Fibroblast of lung (primary cell): ENCODE measurements around the gene ARHGAP18.

Experiments
- EZH2 ChIP-seq: IDR thresholded peaks from 2 replicates; pipeline ENCODE4 v1.5.1; 2012; ENCODE audit warnings: low read length, control low read depth, mild to moderate bottlenecking; ENCODE audit errors: missing control alignments
- TF ChIP-seq, protein P1 (sequence below), 2 donors: IDR thresholded peaks in 1 of 2; conservative IDR thresholded peaks in 1 of 2; 1 replicate in 1 of 2; 2 replicates in 1 of 2; pipeline ENCODE4 v1.5.1; 2011 to 2012; ENCODE audit warnings: low read length in 2 of 2, control low read depth in 1 of 2, inconsistent platforms in 1 of 2, low read depth in 1 of 2, mild to moderate bottlenecking in 1 of 2

DNA sequence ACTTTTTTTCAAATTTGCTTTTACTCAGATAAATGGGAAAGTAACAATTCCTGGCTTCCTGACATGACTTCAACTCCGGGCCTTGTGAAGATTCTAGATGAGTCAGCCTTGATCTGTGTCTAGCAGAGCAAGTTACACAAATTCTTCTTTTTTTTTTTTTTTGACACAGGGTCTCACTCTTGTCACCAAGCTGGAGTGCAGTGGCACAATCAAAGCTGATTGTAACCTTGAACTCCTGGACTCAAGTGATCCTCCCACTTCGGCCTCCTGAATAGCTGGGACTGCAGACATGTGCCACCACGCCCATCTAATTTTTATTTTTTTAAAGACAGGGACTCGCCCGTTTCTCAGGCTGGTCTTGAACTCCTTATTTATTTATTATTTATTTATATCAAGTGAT is 7.3 kb upstream of the ARHGAP18 start:
- no peak for TF ChIP-seq EZH2
- TF ChIP-seq, protein P1, sequence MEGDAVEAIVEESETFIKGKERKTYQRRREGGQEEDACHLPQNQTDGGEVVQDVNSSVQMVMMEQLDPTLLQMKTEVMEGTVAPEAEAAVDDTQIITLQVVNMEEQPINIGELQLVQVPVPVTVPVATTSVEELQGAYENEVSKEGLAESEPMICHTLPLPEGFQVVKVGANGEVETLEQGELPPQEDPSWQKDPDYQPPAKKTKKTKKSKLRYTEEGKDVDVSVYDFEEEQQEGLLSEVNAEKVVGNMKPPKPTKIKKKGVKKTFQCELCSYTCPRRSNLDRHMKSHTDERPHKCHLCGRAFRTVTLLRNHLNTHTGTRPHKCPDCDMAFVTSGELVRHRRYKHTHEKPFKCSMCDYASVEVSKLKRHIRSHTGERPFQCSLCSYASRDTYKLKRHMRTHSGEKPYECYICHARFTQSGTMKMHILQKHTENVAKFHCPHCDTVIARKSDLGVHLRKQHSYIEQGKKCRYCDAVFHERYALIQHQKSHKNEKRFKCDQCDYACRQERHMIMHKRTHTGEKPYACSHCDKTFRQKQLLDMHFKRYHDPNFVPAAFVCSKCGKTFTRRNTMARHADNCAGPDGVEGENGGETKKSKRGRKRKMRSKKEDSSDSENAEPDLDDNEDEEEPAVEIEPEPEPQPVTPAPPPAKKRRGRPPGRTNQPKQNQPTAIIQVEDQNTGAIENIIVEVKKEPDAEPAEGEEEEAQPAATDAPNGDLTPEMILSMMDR (conservative IDR thresholded peaks at IDR 0.05 in 1 of 2, IDR thresholded peaks at IDR 0.05 in 1 of 2; ENCODE audit: low read depth in 1 of 2, low read length in 2 of 2): no peak
